ENCODE results near the gene UBE2I. TPM values are rescaled to one million over a fixed set of nuclear protein-coding genes. Genes with fewer than 3 reads are reported as not detected.

The UBE2I gene
- total RNA-seq, 1 donor from 2014 or later = 214 TPM

GRCh38 chr16:1279945-1280589 lies 29.4 kb upstream of the UBE2I start:
- no peak for DNase-seq (ENCODE audit: low spot score in 2 of 2, unreplicated experiment in 2 of 2)
- peaks cover 20% of the 10 kb centered on the region for H3K4me1 Mint-ChIP-seq
- no peak for TF ChIP-seq CTCF (IDR thresholded peaks at IDR 0.05; ENCODE audit: unreplicated experiment)
- no peak overlapping the region for H3K4me3 Mint-ChIP-seq
- no peaks in the 10 kb centered on the region for H3K36me3 Mint-ChIP-seq
- H3K27ac Mint-ChIP-seq = no peak overlapping the region
- peaks cover 17% of the 10 kb centered on the region for H3K27me3 Mint-ChIP-seq (ENCODE audit: low read depth)
- H3K9me3 Mint-ChIP-seq = no peaks in the 10 kb centered on the region

DNA sequence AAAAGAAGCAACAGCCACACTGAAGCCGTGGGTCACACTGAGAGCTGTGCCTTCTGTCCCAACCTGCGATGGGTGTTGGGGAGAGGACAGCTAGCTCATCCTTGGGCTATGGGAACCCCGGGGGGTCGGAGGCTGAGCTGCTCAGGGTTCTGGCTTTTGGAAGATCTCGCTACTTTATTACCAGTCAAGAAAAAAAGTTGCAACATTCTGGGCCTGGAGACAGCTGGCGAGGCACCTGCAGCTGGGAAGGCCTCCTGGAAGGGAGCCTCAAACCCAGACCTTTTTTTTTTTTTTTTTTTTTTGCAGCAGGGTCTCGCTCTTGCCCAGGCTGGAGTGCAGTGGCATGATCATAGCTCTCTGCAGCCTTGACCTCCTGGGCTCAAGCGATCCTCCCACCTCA lies 28.7 kb upstream of the UBE2I start:
- H3K9me3 Mint-ChIP-seq = no peaks in the 10 kb centered on the region
- peaks cover 14% of the 10 kb centered on the region for H3K27me3 Mint-ChIP-seq (ENCODE audit: low read depth)
- no peaks in the 10 kb centered on the region for H3K36me3 Mint-ChIP-seq
- H3K27ac Mint-ChIP-seq = no peak overlapping the region
- H3K4me3 Mint-ChIP-seq = no peak overlapping the region
- peaks cover 17% of the 10 kb centered on the region for H3K4me1 Mint-ChIP-seq
- no peak for DNase-seq (ENCODE audit: low spot score in 2 of 2, unreplicated experiment in 2 of 2)
- no peak for TF ChIP-seq CTCF (IDR thresholded peaks at IDR 0.05; ENCODE audit: unreplicated experiment)

GRCh38 chr16:1281517-1281916 lies 27.9 kb upstream of the UBE2I start:
- DNase-seq (ENCODE audit: low spot score in 2 of 2, unreplicated experiment in 2 of 2) = no peak
- Mint-ChIP-seq H3K27ac (no peak overlapping the region), H3K9me3 (no peaks in the 10 kb centered on the region), H3K36me3 (no peaks in the 10 kb centered on the region), H3K4me1 (peaks cover 14% of the 10 kb centered on the region), H3K4me3 (no peak overlapping the region), H3K27me3 (ENCODE audit: low read depth) (peaks cover 14% of the 10 kb centered on the region)
- no peak for TF ChIP-seq CTCF (IDR thresholded peaks at IDR 0.05; ENCODE audit: unreplicated experiment)

GRCh38 chr16:1282324-1282973 lies 27.0 kb upstream of the UBE2I start:
- no peak for DNase-seq (ENCODE audit: low spot score in 2 of 2, unreplicated experiment in 2 of 2)
- Mint-ChIP-seq H3K9me3 (no peaks in the 10 kb centered on the region), H3K4me1 (peaks cover 14% of the 10 kb centered on the region), H3K27ac (no peak overlapping the region), H3K36me3 (no peaks in the 10 kb centered on the region), H3K27me3 (ENCODE audit: low read depth) (peaks cover 15% of the 10 kb centered on the region), H3K4me3 (no peak overlapping the region)
- TF ChIP-seq CTCF (IDR thresholded peaks at IDR 0.05; ENCODE audit: unreplicated experiment) = no peak

DNA sequence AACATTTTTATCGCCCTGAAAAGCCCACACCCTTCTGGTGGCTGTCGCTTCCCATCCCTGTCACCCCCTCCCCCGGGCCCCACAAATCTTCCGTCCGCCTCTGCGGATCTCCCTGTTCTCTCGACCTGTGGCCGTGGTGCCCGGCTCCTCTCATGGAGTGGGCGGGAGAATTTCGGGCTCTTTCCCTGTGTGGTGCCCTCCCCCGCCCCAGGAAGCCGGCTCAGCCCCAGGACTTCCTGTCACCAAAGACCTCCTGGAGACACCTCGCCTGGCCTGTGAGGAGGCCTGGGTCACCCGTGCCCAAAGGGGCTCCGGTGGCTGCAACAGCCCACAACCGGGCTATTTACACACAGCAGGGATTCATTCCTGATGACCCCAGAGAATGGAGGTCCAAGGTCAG lies 26.1 kb upstream of the UBE2I start:
- no peak overlapping the region for H3K4me3 Mint-ChIP-seq
- DNase-seq (ENCODE audit: low spot score in 2 of 2, unreplicated experiment in 2 of 2) = no peak
- H3K9me3 Mint-ChIP-seq = no peaks in the 10 kb centered on the region
- H3K4me1 Mint-ChIP-seq = peaks cover 18% of the 10 kb centered on the region
- H3K36me3 Mint-ChIP-seq = no peaks in the 10 kb centered on the region
- peaks cover 20% of the 10 kb centered on the region for H3K27me3 Mint-ChIP-seq (ENCODE audit: low read depth)
- H3K27ac Mint-ChIP-seq = no peak overlapping the region
- TF ChIP-seq CTCF (IDR thresholded peaks at IDR 0.05; ENCODE audit: unreplicated experiment) = no peak

Data from mesothelial cell of epicardium (in vitro differentiated cells).